K562 (cell line): ENCODE measurements around the gene TXNIP. TPM values are rescaled to one million over a fixed set of nuclear protein-coding genes. Genes with fewer than 3 reads are reported as not detected.

Experiments
- ARID4B ChIP-seq: sonication (generic); formaldehyde crosslinking; IDR thresholded peaks from 2 replicates; pipeline ENCODE4 v1.8.0; 2022; ENCODE audit warnings: mild to moderate bottlenecking, missing genetic modification reagents
- E2F5 ChIP-seq: sonication (generic); formaldehyde crosslinking; IDR thresholded peaks from 2 replicates; pipeline ENCODE4 v1.8.0; 2022; ENCODE audit warnings: mild to moderate bottlenecking, missing genetic modification reagents
- EGR1 ChIP-seq: fragments of 450-650 bp; conservative IDR thresholded peaks from 2 replicates; pipeline ENCODE4 v1.6.1; 2017; ENCODE audit warnings: mild to moderate bottlenecking
- FOXM1 ChIP-seq, 2 experiments: fragments of 450-650 bp in 1 of 2; sonication (generic) in 1 of 2; formaldehyde crosslinking in 1 of 2; IDR thresholded peaks; 2 replicates each; pipeline versions ENCODE4 v1.6.1 to v1.9.0; 2017 to 2022; ENCODE audit warnings: low read depth in 2 of 2, mild to moderate bottlenecking in 2 of 2, missing genetic modification reagents in 1 of 2, moderate library complexity in 1 of 2
- HCFC1 ChIP-seq: IDR thresholded peaks from 2 replicates; pipeline ENCODE4 v1.6.1; 2012; ENCODE audit warnings: low read depth, low read length, improper control_type of control experiment
- IRF2 ChIP-seq: sonication (generic); formaldehyde crosslinking; IDR thresholded peaks from 2 replicates; pipeline ENCODE4 v1.8.1; 2022; ENCODE audit warnings: mild to moderate bottlenecking, missing genetic modification reagents
- MAFF ChIP-seq: IDR thresholded peaks from 2 replicates; pipeline ENCODE4 v1.6.1; 2012; ENCODE audit warnings: low read length, improper control_type of control experiment
- NFATC3 ChIP-seq: fragments of 450-650 bp; IDR thresholded peaks from 2 replicates; pipeline ENCODE4 v1.6.1; 2017; ENCODE audit warnings: mild to moderate bottlenecking
- POU5F1 ChIP-seq: fragments of 150-350 bp; IDR thresholded peaks from 2 replicates; pipeline ENCODE4 v1.6.1; 2014; ENCODE audit warnings: borderline replicate concordance, low read length, low read depth, mild to moderate bottlenecking; ENCODE audit not compliant: partially characterized antibody
- SIN3B ChIP-seq: fragments of 450-650 bp; IDR thresholded peaks from 2 replicates; pipeline ENCODE4 v1.6.1; 2017; ENCODE audit warnings: low read depth, mild to moderate bottlenecking, moderate library complexity
- SP1 ChIP-seq: sonication (generic); formaldehyde crosslinking; IDR thresholded peaks from 2 replicates; pipeline ENCODE4 v1.8.1; 2022; ENCODE audit warnings: mild to moderate bottlenecking, missing genetic modification reagents
- SRSF1 ChIP-seq: fragments of 200-400 bp; formaldehyde crosslinking; IDR thresholded peaks from 2 replicates; pipeline ENCODE4 v1.6.1; 2017; ENCODE audit warnings: mild to moderate bottlenecking, low read depth, low read length, moderate library complexity
- U2AF1 ChIP-seq: fragments of 200-400 bp; formaldehyde crosslinking; optimal IDR thresholded peaks from 2 replicates; pipeline ENCODE3; 2017; ENCODE audit warnings: mild to moderate bottlenecking, low read depth, low read length, moderate library complexity
- ZNF133 ChIP-seq: fragments of 250-450 bp; sonication (Bioruptor Pico); IDR thresholded peaks from 2 replicates; pipeline ENCODE4 v1.4.0; 2020; ENCODE audit warnings: mild to moderate bottlenecking
- ZNF398 ChIP-seq: fragments of 250-450 bp; sonication (Bioruptor Pico); IDR thresholded peaks from 2 replicates; pipeline ENCODE4 v1.8.0; 2021; ENCODE audit warnings: moderate library complexity, mild to moderate bottlenecking, inconsistent platforms
- ZNF518B ChIP-seq: fragments of 250-450 bp; sonication (Bioruptor Pico); IDR thresholded peaks from 2 replicates; pipeline ENCODE4 v1.5.0; 2021; ENCODE audit warnings: mild to moderate bottlenecking, moderate library complexity
- ZNF696 ChIP-seq: fragments of 250-450 bp; sonication (Bioruptor Pico); conservative IDR thresholded peaks from 2 replicates; pipeline ENCODE4 v1.4.0; 2020; ENCODE audit warnings: mild to moderate bottlenecking, moderate library complexity
- ZNF764 ChIP-seq: fragments of 250-450 bp; sonication (Bioruptor Pico); IDR thresholded peaks from 2 replicates; pipeline ENCODE4 v1.4.0; 2020; ENCODE audit warnings: low read depth, mild to moderate bottlenecking, moderate library complexity
- polyA plus RNA-seq, 8 experiments: library from polyadenylated mRNA; depleted of rRNA in 4 of 8; stranded (reverse) in 5 of 8; unstranded in 3 of 8; fragments of >200 nt; fragmentation: Nextera tagmentation in 2 of 8; fragmentation: Illumina TruSeq in 1 of 8; extraction: Ambion mirVana in 2 of 8; extraction: Trizol in 1 of 8; gene quantifications; 2 replicates each; pipeline versions ENCODE4 v1.2.1 to v1.2.3, GENCODE V29; 2011 to 2014; ENCODE audit warnings: inconsistent platforms in 1 of 8, missing spikeins in 1 of 8
- total RNA-seq, 7 experiments: library from RNA; depleted of rRNA in 6 of 7; stranded (reverse); fragments of >200 nt in 6 of 7; fragmentation: Illumina TruSeq in 2 of 7; extraction: Trizol in 2 of 7; gene quantifications; 2 replicates each; pipeline versions ENCODE4 v1.2.1 to v1.2.3, GENCODE V29; 2011 to 2021; ENCODE audit warnings: low replicate concordance in 1 of 7

TXNIP gene
- total and polyA plus RNA-seq, 9 of the 15 experiments (the other 6 are each of a cell fraction or from before 2014, with no cell fraction given) = 120 to 499 (median 257) TPM

- TF ChIP-seq EGR1 (peak; percentile 56), POU5F1 (peak; percentile 29), SRSF1 (no peak), SP1 (CRISPR knock-in tag) (no peak), ZNF518B (CRISPR knock-in tag) (no peak), HCFC1 (no peak), ZNF398 (CRISPR knock-in tag) (no peak), ARID4B (CRISPR knock-in tag) (peak; percentile 70), ZNF133 (CRISPR knock-in tag) (no peak), MAFF (peak; percentile 6; the same call in 1 of the 2 replicates), SIN3B (no peak; the same call in 1 of the 2 replicates), U2AF1 (no peak), FOXM1 (IDR thresholded peaks at IDR 0.05; ENCODE audit: low read depth) (peak; percentile 82), FOXM1 (CRISPR knock-in tag; IDR thresholded peaks at IDR 0.05; ENCODE audit: low read depth) (0 out of 2 replicates have a peak, but pooled peaks have one; percentile 52), NFATC3 (no peak; the same call in 1 of the 2 replicates), ZNF764 (CRISPR knock-in tag) (no peak), ZNF696 (CRISPR knock-in tag) (no peak), E2F5 (CRISPR knock-in tag) (no peak), IRF2 (no peak)
Observed at GRCh38 chr1:145996433-145997015, at the start of gene TXNIP (continued).
